SJSA1 (cell line): ENCODE measurements around the gene JAK1. TPM values are rescaled to one million over a fixed set of nuclear protein-coding genes. Genes with fewer than 3 reads are reported as not detected.

Experiments
- DNase-seq, 2 experiments: peaks; one replicate each; pipeline ENCODE4 v3.0.0-alpha.2; 2015 to 2020; ENCODE audit warnings: low spot score in 2 of 2, low read depth in 1 of 2
- H3K27ac ChIP-seq: fragments of 250-450 bp; sonication (Bioruptor Pico); 2 replicates; pipeline ENCODE4 v1.5.1; 2020; ENCODE audit warnings: mild to moderate bottlenecking, moderate library complexity
- H3K27me3 ChIP-seq: fragments of 250-450 bp; sonication (Bioruptor Pico); replicated peaks from 2 replicates; pipeline ENCODE4 v1.5.1; 2020; ENCODE audit warnings: mild to moderate bottlenecking, moderate library complexity
- H3K36me3 ChIP-seq: fragments of 250-450 bp; sonication (Bioruptor Pico); 2 replicates; pipeline ENCODE4 v1.5.1; 2020; ENCODE audit warnings: mild to moderate bottlenecking
- H3K4me1 ChIP-seq: fragments of 250-450 bp; sonication (Bioruptor Pico); replicated peaks from 2 replicates; pipeline ENCODE4 v1.6.1; 2021; ENCODE audit warnings: mild to moderate bottlenecking
- H3K4me3 ChIP-seq: fragments of 250-450 bp; sonication (Bioruptor Pico); 2 replicates; pipeline ENCODE4 v1.5.1; 2020; ENCODE audit warnings: mild to moderate bottlenecking
- H3K9me3 ChIP-seq: fragments of 250-450 bp; sonication (Bioruptor Pico); replicated peaks from 2 replicates; pipeline ENCODE4 v1.5.1; 2020; ENCODE audit warnings: mild to moderate bottlenecking
- total RNA-seq: library from RNA; depleted of rRNA; stranded (reverse); fragments of >200 nt; shearing (Covaris generic); gene quantifications from 2 replicates; pipeline ENCODE4 v1.2.3, GENCODE V29; 2014

The JAK1 gene
- total RNA-seq, 1 experiment from 2014 or later: 99.7 TPM

- H3K4me1 ChIP-seq: no peaks in the 10 kb centered on the region
- H3K4me3 ChIP-seq: no peak overlapping the region
- DNase-seq: no peak
- H3K36me3 ChIP-seq: peaks cover 53% of the 10 kb centered on the region
- no peaks in the 10 kb centered on the region for H3K9me3 ChIP-seq
- H3K27ac ChIP-seq: no peak overlapping the region
- no peaks in the 10 kb centered on the region for H3K27me3 ChIP-seq
Measured at GRCh38 chr1:64844175-64844574, 122.2 kb downstream of the JAK1 start.

- Histone ChIP-seq H3K27ac (no peak overlapping the region), H3K36me3 (peaks cover 52% of the 10 kb centered on the region)
Measured at GRCh38 chr1:64843675-64844074, 122.7 kb downstream of the JAK1 start.

GRCh38 chr1:64842224-64842623, 124.1 kb downstream of the JAK1 start:
- H3K4me3 ChIP-seq: no peak overlapping the region
- H3K4me1 ChIP-seq: peaks cover 5% of the 10 kb centered on the region
- no peaks in the 10 kb centered on the region for H3K27me3 ChIP-seq
- no peak overlapping the region for H3K27ac ChIP-seq
- no peak for DNase-seq
- peaks cover 59% of the 10 kb centered on the region for H3K36me3 ChIP-seq
- H3K9me3 ChIP-seq: no peaks in the 10 kb centered on the region

More at GRCh38 chr1:64843675-64844074, 122.7 kb downstream of the JAK1 start:
- DNase-seq: no peak
- Histone ChIP-seq H3K4me1 (no peaks in the 10 kb centered on the region), H3K9me3 (no peaks in the 10 kb centered on the region), H3K4me3 (no peak overlapping the region), H3K27me3 (no peaks in the 10 kb centered on the region)

- H3K9me3 ChIP-seq: no peaks in the 10 kb centered on the region
- H3K36me3 ChIP-seq: peaks cover 61% of the 10 kb centered on the region
- H3K4me3 ChIP-seq: no peak overlapping the region
- DNase-seq: no peak
- H3K27ac ChIP-seq: no peak overlapping the region
- peaks cover 12% of the 10 kb centered on the region for H3K4me1 ChIP-seq
- no peaks in the 10 kb centered on the region for H3K27me3 ChIP-seq
Measured at GRCh38 chr1:64841330-64842065, 124.9 kb downstream of the JAK1 start.

GRCh38 chr1:64839732-64840405, 126.5 kb downstream of the JAK1 start:
- DNase-seq: no peak
- H3K36me3 ChIP-seq: peaks cover 70% of the 10 kb centered on the region
- H3K4me1 ChIP-seq: peaks cover 25% of the 10 kb centered on the region

GRCh38 chr1:64839261-64839660, 127.1 kb downstream of the JAK1 start:
- no peaks in the 10 kb centered on the region for H3K9me3 ChIP-seq
- peaks cover 29% of the 10 kb centered on the region for H3K4me1 ChIP-seq
- H3K27me3 ChIP-seq: no peaks in the 10 kb centered on the region
- no peak for DNase-seq
- no peak overlapping the region for H3K4me3 ChIP-seq
- peaks cover 71% of the 10 kb centered on the region for H3K36me3 ChIP-seq
- no peak overlapping the region for H3K27ac ChIP-seq

More at GRCh38 chr1:64839732-64840405, 126.5 kb downstream of the JAK1 start:
- no peak overlapping the region for H3K4me3 ChIP-seq
- H3K27me3 ChIP-seq: no peaks in the 10 kb centered on the region
- H3K9me3 ChIP-seq: no peaks in the 10 kb centered on the region
- H3K27ac ChIP-seq: no peak overlapping the region

- Histone ChIP-seq H3K27ac (no peak overlapping the region; the same call in 1 of the 2 replicates), H3K36me3 (peaks cover 71% of the 10 kb centered on the region), H3K27me3 (no peaks in the 10 kb centered on the region), H3K9me3 (no peaks in the 10 kb centered on the region), H3K4me3 (no peak overlapping the region), H3K4me1 (peaks cover 29% of the 10 kb centered on the region)
- DNase-seq: no peak
Measured at GRCh38 chr1:64838486-64838885, 127.9 kb downstream of the JAK1 start.

- H3K9me3 ChIP-seq: no peaks in the 10 kb centered on the region
- H3K27ac ChIP-seq: peak overlapping the region; percentile 49
- no peak overlapping the region for H3K4me3 ChIP-seq
- peak in 1 of 2 experiments; percentile 47 for DNase-seq
- peaks cover 29% of the 10 kb centered on the region for H3K4me1 ChIP-seq
- H3K36me3 ChIP-seq: peaks cover 70% of the 10 kb centered on the region
- H3K27me3 ChIP-seq: no peaks in the 10 kb centered on the region
Measured at GRCh38 chr1:64836802-64837201, 129.5 kb downstream of the JAK1 start.

GRCh38 chr1:64834734-64835133, 131.6 kb downstream of the JAK1 start:
- Histone ChIP-seq H3K4me3 (no peak overlapping the region), H3K4me1 (peaks cover 29% of the 10 kb centered on the region), H3K36me3 (peaks cover 54% of the 10 kb centered on the region), H3K27ac (no peak overlapping the region), H3K27me3 (no peaks in the 10 kb centered on the region), H3K9me3 (no peaks in the 10 kb centered on the region)
- DNase-seq: no peak

- Histone ChIP-seq H3K27ac (no peak overlapping the region), H3K27me3 (no peaks in the 10 kb centered on the region), H3K4me1 (peaks cover 6% of the 10 kb centered on the region), H3K36me3 (peaks cover 19% of the 10 kb centered on the region), H3K9me3 (no peaks in the 10 kb centered on the region), H3K4me3 (no peak overlapping the region)
- DNase-seq: no peak
Measured at GRCh38 chr1:64830030-64830651, 136.2 kb downstream of the JAK1 start.

GRCh38 chr1:64829411-64830029, 136.8 kb downstream of the JAK1 start:
- no peaks in the 10 kb centered on the region for H3K27me3 ChIP-seq
- H3K9me3 ChIP-seq: no peaks in the 10 kb centered on the region
- DNase-seq: no peak
- peaks cover 15% of the 10 kb centered on the region for H3K36me3 ChIP-seq
- no peaks in the 10 kb centered on the region for H3K4me1 ChIP-seq
- H3K27ac ChIP-seq: no peak overlapping the region
- H3K4me3 ChIP-seq: no peak overlapping the region

GRCh38 chr1:64828829-64829228, 137.5 kb downstream of the JAK1 start:
- Histone ChIP-seq H3K4me3 (no peak overlapping the region), H3K9me3 (no peaks in the 10 kb centered on the region), H3K4me1 (no peaks in the 10 kb centered on the region), H3K27ac (no peak overlapping the region), H3K36me3 (peaks cover 8% of the 10 kb centered on the region), H3K27me3 (no peaks in the 10 kb centered on the region)
- DNase-seq: no peak

- H3K4me3 ChIP-seq: no peak overlapping the region
- DNase-seq: peak in 1 of 2 experiments; percentile 10
Measured at GRCh38 chr1:64826991-64827390, 139.4 kb downstream of the JAK1 start.

More at GRCh38 chr1:64826991-64827390, 139.4 kb downstream of the JAK1 start:
- Histone ChIP-seq H3K27ac (no peak overlapping the region), H3K27me3 (no peaks in the 10 kb centered on the region), H3K36me3 (no peaks in the 10 kb centered on the region), H3K4me1 (no peaks in the 10 kb centered on the region), H3K9me3 (no peaks in the 10 kb centered on the region)
